A549 (cell line): ENCODE measurements around the gene SYCE1. TPM values are rescaled to one million over a fixed set of nuclear protein-coding genes. Genes with fewer than 3 reads are reported as not detected.
A peak's percentile ranks its signal among the peaks of the same experiment; 100 is the strongest.
"Not testable (repeated sequence)": the region's sequence is repeated elsewhere in the genome, so short reads cannot be mapped to it uniquely, and the experiment has no call there.

Experiments used
- ATAC-seq, 2 experiments: fragments of 200-7000 bp in 1 of 2; fragments of >200 bp in 1 of 2; cut with Nextera tagmentation in 1 of 2; cut with Tn5 transposase in 1 of 2; 3 replicates each; pipeline versions ENCODE4 v1.8.0 to v1.9.1; 2018 to 2020; ENCODE audit warnings: mild to moderate bottlenecking in 1 of 2, moderate library complexity in 1 of 2
- CTCF ChIA-PET: fragments of 300-600 bp; sonication (Branson Sonifier 250); formaldehyde crosslinking; extraction: SDS; loops from one replicate; lab custom pipeline; 2021; ENCODE audit warnings: antibody characterized with exemption, inconsistent platforms; lab: Yijun Ruan, JAX
- POLR2A ChIA-PET: fragments of 350-600 bp; formaldehyde crosslinking; extraction: SDS; loops from one replicate; lab custom pipeline; 2021; ENCODE audit warnings: antibody characterized with exemption, inconsistent platforms; lab: Yijun Ruan, JAX
- DNase-seq, 2 experiments: peaks; one replicate each; pipeline versions ENCODE4 v3.0.0 to v3.0.0-alpha.2; 2011 to 2016; ENCODE audit warnings: low read depth in 1 of 2, low spot score in 1 of 2
- FAIRE-seq: peaks from 2 replicates; lab custom pipeline; 2011; peaks lifted over from hg19 to GRCh38; lab: Jason Lieb, UNC
- H3K27ac ChIP-seq, 2 experiments: fragments of >200 bp; sonication (Bioruptor Twin); formaldehyde crosslinking; 3 replicates each; pipeline ENCODE4 v1.5.1; 2016 to 2017
- H3K4me1 ChIP-seq: fragments of >200 bp; sonication (Bioruptor Twin); formaldehyde crosslinking; 3 replicates; pipeline ENCODE4 v1.6.1; 2016
- H3K4me2 ChIP-seq: fragments of >200 bp; sonication (Bioruptor Twin); formaldehyde crosslinking; 3 replicates; pipeline ENCODE4 v1.6.1; 2016
- H3K4me3 ChIP-seq: fragments of >200 bp; sonication (Bioruptor Twin); formaldehyde crosslinking; 3 replicates; pipeline ENCODE4 v1.5.1; 2016
- H3K9me3 ChIP-seq: fragments of >200 bp; sonication (Bioruptor Twin); formaldehyde crosslinking; 3 replicates; pipeline ENCODE4 v1.6.1; 2016
- E2F6 ChIP-seq: IDR thresholded peaks from 2 replicates; pipeline ENCODE4 v1.6.1; 2012; ENCODE audit warnings: low read depth, borderline replicate concordance
- EP300 ChIP-seq, 2 experiments: fragments of >200 bp; sonication (Bioruptor Twin); formaldehyde crosslinking; IDR thresholded peaks; 2 replicates in 1 of 2; 3 replicates in 1 of 2; pipeline ENCODE4 v1.6.1; 2016 to 2017
- ESRRA ChIP-seq: fragments of 150-350 bp; IDR thresholded peaks from 2 replicates; pipeline ENCODE4 v1.6.1; 2014; ENCODE audit warnings: mild to moderate bottlenecking, low read length, borderline replicate concordance
- FOSB ChIP-seq: fragments of 250-450 bp; sonication (Bioruptor Pico); IDR thresholded peaks from 2 replicates; pipeline ENCODE4 v1.5.0; 2020; ENCODE audit warnings: mild to moderate bottlenecking, moderate library complexity
- GATA3 ChIP-seq: IDR thresholded peaks from 2 replicates; pipeline ENCODE4 v1.6.1; 2012; ENCODE audit warnings: borderline replicate concordance
- HOXB13 ChIP-seq: fragments of 250-450 bp; sonication (Bioruptor Pico); IDR thresholded peaks from 2 replicates; pipeline ENCODE4 v1.5.0; 2020; ENCODE audit warnings: low read depth, mild to moderate bottlenecking, moderate library complexity
- JUN ChIP-seq, 2 experiments: fragments of >200 bp; sonication (Bioruptor Twin); formaldehyde crosslinking; IDR thresholded peaks; 2 replicates in 1 of 2; 3 replicates in 1 of 2; pipeline ENCODE4 v1.6.1; 2016 to 2017
- MAX ChIP-seq: IDR thresholded peaks from 2 replicates; pipeline ENCODE4 v1.6.1; 2012
- MAZ ChIP-seq: fragments of 150-350 bp; IDR thresholded peaks from 2 replicates; pipeline ENCODE4 v1.6.1; 2014; ENCODE audit warnings: antibody characterized with exemption, low read depth, low read length, borderline replicate concordance
- RAD21 ChIP-seq, 2 experiments: fragments of >200 bp in 1 of 2; sonication (Bioruptor Twin) in 1 of 2; formaldehyde crosslinking in 1 of 2; IDR thresholded peaks in 1 of 2; conservative IDR thresholded peaks in 1 of 2; 2 replicates in 1 of 2; 3 replicates in 1 of 2; pipeline ENCODE4 v1.6.1; 2012 to 2018; ENCODE audit warnings: inconsistent platforms in 1 of 2
- SMC3 ChIP-seq: fragments of >200 bp; sonication (Bioruptor Twin); formaldehyde crosslinking; IDR thresholded peaks from 3 replicates; pipeline ENCODE4 v1.6.1; 2018; ENCODE audit warnings: inconsistent platforms
- ZNF302 ChIP-seq: fragments of 250-450 bp; sonication (Bioruptor Pico); IDR thresholded peaks from 2 replicates; pipeline ENCODE4 v1.9.0; 2021; ENCODE audit warnings: inconsistent platforms, mild to moderate bottlenecking, moderate library complexity
- WGBS: methylation state at CpG from one replicate; pipeline ENCODE4 v1.1.6; 2017; ENCODE audit errors: missing lambda C conversion rate; 5-methylcytosine and 5-hydroxymethylcytosine counted together
- polyA plus RNA-seq, 4 experiments: library from polyadenylated mRNA; depleted of rRNA in 3 of 4; stranded (reverse); fragments of >200 nt; fragmentation: RNase III in 1 of 4; extraction: RNeasy Plus Mini Kit Qiagen cat#74134 plus additional on column Dnase treatment in 1 of 4; gene quantifications; 2 replicates in 3 of 4; 3 replicates in 1 of 4; pipeline ENCODE4 v1.2.3, GENCODE V29; 2011 to 2017
- TF ChIP-seq, protein P1 (sequence below): IDR thresholded peaks from 2 replicates; pipeline ENCODE4 v1.6.1; 2012
- TF ChIP-seq, protein P2 (sequence below): fragments of >200 bp; sonication (Bioruptor Twin); formaldehyde crosslinking; IDR thresholded peaks from 3 replicates; pipeline ENCODE4 v1.5.1; 2016

Gene SYCE1
- polyA plus RNA-seq, 2 of the 4 experiments (the other 2 are of a cell fraction): not detected

- TF ChIP-seq ZNF302 (CRISPR knock-in tag) (no peak), SMC3 (peak; percentile 35; the same call in 2 of the 3 replicates), RAD21 (conservative IDR thresholded peaks at IDR 0.05 in 1 of 2, IDR thresholded peaks at IDR 0.05 in 1 of 2) (peak; percentile 52 to 54), EP300 (IDR thresholded peaks at IDR 0.05) (no peak), GATA3 (no peak), MAZ (no peak), MAX (no peak), FOSB (CRISPR knock-in tag) (no peak), HOXB13 (CRISPR knock-in tag) (no peak), E2F6 (no peak), ESRRA (no peak), JUN (IDR thresholded peaks at IDR 0.05) (no peak)
- TF ChIP-seq, protein P1, sequence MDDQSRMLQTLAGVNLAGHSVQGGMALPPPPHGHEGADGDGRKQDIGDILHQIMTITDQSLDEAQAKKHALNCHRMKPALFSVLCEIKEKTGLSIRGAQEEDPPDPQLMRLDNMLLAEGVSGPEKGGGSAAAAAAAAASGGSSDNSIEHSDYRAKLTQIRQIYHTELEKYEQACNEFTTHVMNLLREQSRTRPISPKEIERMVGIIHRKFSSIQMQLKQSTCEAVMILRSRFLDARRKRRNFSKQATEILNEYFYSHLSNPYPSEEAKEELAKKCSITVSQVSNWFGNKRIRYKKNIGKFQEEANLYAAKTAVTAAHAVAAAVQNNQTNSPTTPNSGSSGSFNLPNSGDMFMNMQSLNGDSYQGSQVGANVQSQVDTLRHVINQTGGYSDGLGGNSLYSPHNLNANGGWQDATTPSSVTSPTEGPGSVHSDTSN: no peak
- TF ChIP-seq, protein P2, sequence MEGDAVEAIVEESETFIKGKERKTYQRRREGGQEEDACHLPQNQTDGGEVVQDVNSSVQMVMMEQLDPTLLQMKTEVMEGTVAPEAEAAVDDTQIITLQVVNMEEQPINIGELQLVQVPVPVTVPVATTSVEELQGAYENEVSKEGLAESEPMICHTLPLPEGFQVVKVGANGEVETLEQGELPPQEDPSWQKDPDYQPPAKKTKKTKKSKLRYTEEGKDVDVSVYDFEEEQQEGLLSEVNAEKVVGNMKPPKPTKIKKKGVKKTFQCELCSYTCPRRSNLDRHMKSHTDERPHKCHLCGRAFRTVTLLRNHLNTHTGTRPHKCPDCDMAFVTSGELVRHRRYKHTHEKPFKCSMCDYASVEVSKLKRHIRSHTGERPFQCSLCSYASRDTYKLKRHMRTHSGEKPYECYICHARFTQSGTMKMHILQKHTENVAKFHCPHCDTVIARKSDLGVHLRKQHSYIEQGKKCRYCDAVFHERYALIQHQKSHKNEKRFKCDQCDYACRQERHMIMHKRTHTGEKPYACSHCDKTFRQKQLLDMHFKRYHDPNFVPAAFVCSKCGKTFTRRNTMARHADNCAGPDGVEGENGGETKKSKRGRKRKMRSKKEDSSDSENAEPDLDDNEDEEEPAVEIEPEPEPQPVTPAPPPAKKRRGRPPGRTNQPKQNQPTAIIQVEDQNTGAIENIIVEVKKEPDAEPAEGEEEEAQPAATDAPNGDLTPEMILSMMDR: peak; percentile 62
- no peaks in the 10 kb centered on the region for H3K9me3 ChIP-seq
- ChIA-PET POLR2A (no interaction called here), CTCF (interaction anchor here (0.9 to 7.1 kb wide), 5 partner anchors 8 to 280 kb away, joined by 3 to 62 read pairs (median 7); no protein-coding TSS in a partner anchor)
- no peaks in the 10 kb centered on the region for H3K4me1 ChIP-seq
- peak; percentile 25 to 35 for DNase-seq
- 2% methylated on average over 3 of the region's 3 CpGs for WGBS
- no peak overlapping the region for H3K4me3 ChIP-seq
- ATAC-seq: peak; percentile 64 to 81; a peak in 5 of 6 replicates
- no peak overlapping the region for H3K4me2 ChIP-seq
- no peak overlapping the region for H3K27ac ChIP-seq
- FAIRE-seq: no peak
Observed at GRCh38 chr10:133608855-133609254, 43.5 kb upstream of the SYCE1 start.

- FAIRE-seq, H3K4me3 ChIP-seq, H3K27ac ChIP-seq, DNase-seq, H3K9me3 ChIP-seq, H3K4me2 ChIP-seq, POLR2A ChIA-PET, ATAC-seq, H3K4me1 ChIP-seq: not testable (repeated sequence)
- 3% methylated on average over 2 of the region's 2 CpGs for WGBS
- CTCF ChIA-PET: interaction anchor here (1.0 to 7.1 kb wide), 2 partner anchors 16 to 83 kb away, joined by 3 to 62 read pairs; no protein-coding TSS in a partner anchor
Observed at GRCh38 chr10:133603434-133603833, 38.1 kb upstream of the SYCE1 start.

GRCh38 chr10:133600657-133601056 lies 35.3 kb upstream of the SYCE1 start:
- CTCF ChIA-PET: interaction anchor here (1.0 kb wide), 1 partner anchor 9 kb away, joined by 3 read pairs; no protein-coding TSS in a partner anchor
- Histone ChIP-seq H3K4me1 (no peaks in the 10 kb centered on the region), H3K27ac (no peak overlapping the region), H3K9me3 (no peaks in the 10 kb centered on the region; the same call in 2 of the 3 replicates), H3K4me2 (no peak overlapping the region), H3K4me3 (no peak overlapping the region)
- 11% methylated on average over 3 of the region's 3 CpGs for WGBS
- DNase-seq: no peak
- TF ChIP-seq EP300 (IDR thresholded peaks at IDR 0.05) (no peak), ESRRA (no peak)
- ATAC-seq: no peak
- no peak for FAIRE-seq
- POLR2A ChIA-PET: no interaction called here

DNA sequence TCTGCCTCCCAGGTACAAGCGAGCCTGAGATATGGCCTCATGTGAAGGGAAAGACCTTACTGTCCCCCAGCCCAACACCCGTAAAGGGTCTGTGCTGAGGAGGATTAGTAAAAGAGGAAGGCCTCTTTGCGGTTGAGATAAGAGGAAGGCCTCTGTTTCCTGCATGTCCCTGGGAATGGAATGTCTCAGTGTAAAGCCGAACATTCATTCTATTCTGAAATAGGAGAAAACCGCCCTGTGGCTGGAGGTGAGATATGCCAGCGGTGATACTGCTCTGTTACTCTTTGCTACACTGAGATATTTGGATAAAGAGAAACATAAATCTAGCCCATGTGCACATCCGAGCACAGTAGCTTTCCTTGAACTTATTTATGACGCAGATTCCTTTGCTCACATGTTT lies 34.5 kb upstream of the SYCE1 start:
- H3K4me3 ChIP-seq, H3K4me1 ChIP-seq, POLR2A ChIA-PET, DNase-seq, H3K9me3 ChIP-seq, H3K27ac ChIP-seq, FAIRE-seq, H3K4me2 ChIP-seq, ATAC-seq: not testable (repeated sequence)
- WGBS: 39% methylated on average over 8 of the region's 8 CpGs
- CTCF ChIA-PET: interaction anchor here (1.0 kb wide), 1 partner anchor 9 kb away, joined by 3 read pairs; no protein-coding TSS in a partner anchor
